Adrenal gland (tissue), 12 donors: ENCODE results near the gene CASTOR1. TPM values are rescaled to one million over a fixed set of nuclear protein-coding genes. Genes with fewer than 3 reads are reported as not detected.
A peak's percentile ranks its signal among the peaks of the same experiment; 100 is the strongest.

ENCODE experiments used
- DNase-seq, 7 donors: peaks; one replicate each; pipeline ENCODE4 v3.0.0-alpha.2; 2019 to 2020
- H3K27ac ChIP-seq, 5 donors: fragments of 200-600 bp; sonication (generic) in 4 of 5; 1 replicate in 3 of 5; 2 replicates in 2 of 5; pipeline versions ENCODE4 v1.5.1 to v1.8.0; 2016 to 2020; ENCODE audit warnings: mild to moderate bottlenecking in 1 of 5
- H3K27me3 ChIP-seq: fragments of 200-600 bp; 2 replicates; pipeline ENCODE4 v1.8.0; 2021
- H3K36me3 ChIP-seq, 2 donors: fragments of 200-600 bp; replicated peaks in 1 of 2; 1 replicate in 1 of 2; 2 replicates in 1 of 2; pipeline versions ENCODE4 v1.5.1 to v1.8.0; 2018 to 2022
- H3K4me1 ChIP-seq, 2 donors: fragments of 200-600 bp; replicated peaks in 1 of 2; 1 replicate in 1 of 2; 2 replicates in 1 of 2; pipeline versions ENCODE4 v1.5.1 to v1.8.0; 2018 to 2021
- H3K4me3 ChIP-seq, 4 donors: fragments of 200-600 bp; sonication (generic) in 3 of 4; one replicate each; pipeline ENCODE4 v1.5.1; 2016 to 2018
- H3K9me3 ChIP-seq, 3 donors: fragments of 200-600 bp; sonication (generic) in 1 of 3; replicated peaks in 1 of 3; 1 replicate in 2 of 3; 2 replicates in 1 of 3; pipeline versions ENCODE4 v1.5.1 to v1.8.0; 2016 to 2021
- CTCF ChIP-seq, 6 experiments: fragments of 450-650 bp in 4 of 6; fragments of 200-600 bp in 2 of 6; sonication (generic) in 1 of 6; IDR thresholded peaks; 1 replicate in 5 of 6; 2 replicates in 1 of 6; pipeline versions ENCODE4 v1.5.1 to v1.8.0; 2016 to 2021; ENCODE audit warnings: antibody characterized with exemption in 6 of 6, mild to moderate bottlenecking in 2 of 6, moderate library complexity in 1 of 6
- POLR2A ChIP-seq, 2 donors: fragments of 450-650 bp; IDR thresholded peaks; one replicate each; pipeline ENCODE4 v1.6.1; 2017; ENCODE audit warnings: antibody characterized with exemption in 2 of 2, mild to moderate bottlenecking in 2 of 2, moderate library complexity in 1 of 2
- WGBS, 4 donors: extraction: QIAGEN DNeasy Blood & Tissue Kit in 2 of 4; methylation state at CpG; one replicate each; pipeline versions ENCODE4 v1.1.5 to v1.1.7; 2013 to 2017; 5-methylcytosine and 5-hydroxymethylcytosine counted together
- intact Hi-C, 2 donors: fragments of 100-400 bp; cut with DNase I; formaldehyde crosslinking; loops; one replicate each; pipeline versions ENCODE4 v1.14.1 to v1.15.0; 2022 to 2023
- polyA plus RNA-seq, 3 donors: library from polyadenylated mRNA; stranded (reverse); fragments of 200-250 nt in 2 of 3; fragments of 350-450 nt in 1 of 3; fragmentation: Illumina TruSeq in 1 of 3; extraction: RNeasy Lipid Tissue Mini Kit (QIAGEN cat#74804) in 1 of 3; gene quantifications; one replicate each; pipeline ENCODE4 v1.2.3, GENCODE V29; 2013 to 2014
- total RNA-seq, 9 donors: library from RNA; depleted of rRNA in 4 of 9; stranded (reverse); fragments of >200 nt in 4 of 9; fragments of 120-200 nt in 1 of 9; fragmentation: NEBNext Ultra II Directional in 1 of 9; extraction: Animal tissue kit (Norgen Biotek cat#: 25700) in 1 of 9; gene quantifications; one replicate each; pipeline versions ENCODE4 v1.1.0 to v1.2.4, GENCODE V29; 2013 to 2023
- donor health status: healthy with polysubstance abuse.
- donor health status: Bipolar disorder and iron deficiency.
- donor health status: DM: yes; HTN: yes; CAD: no.
- donor health status: DM: no; HTN: no; CAD: no.
- donor health status: DM: no; HTN: no; CAD: no.
- donor health status: DM: yes; HTN: yes; CAD: no.

Gene CASTOR1
- total and polyA plus RNA-seq, 12 donors: 2.4 to 20.1 (median 15.0) TPM

- peak overlapping the region in 1 of 5 donors; percentile 87 for H3K27ac ChIP-seq
- H3K9me3 ChIP-seq: no peaks in the 10 kb centered on the region
- no peak for DNase-seq
- TF ChIP-seq CTCF (IDR thresholded peaks at IDR 0.05): no peak
- no peak for TF ChIP-seq POLR2A (IDR thresholded peaks at IDR 0.05)
- intact Hi-C loops: no loop called here
- WGBS, 4 donors: 82 to 100% (median 86%) methylated on average over 2 to 9 of the region's 9 CpGs
- H3K36me3 ChIP-seq: no peaks in the 10 kb centered on the region
- H3K27me3 ChIP-seq: no peaks in the 10 kb centered on the region
- H3K4me1 ChIP-seq: peaks cover 0 to 9% of the 10 kb centered on the region in 2 donors
- H3K4me3 ChIP-seq: no peak overlapping the region
Observed at GRCh38 chr22:30265131-30265720, 24.1 kb downstream of the CASTOR1 start.

GRCh38 chr22:30263883-30264282, 25.4 kb downstream of the CASTOR1 start:
- H3K4me1 ChIP-seq: peaks cover 0 to 9% of the 10 kb centered on the region in 2 donors
- H3K4me3 ChIP-seq: no peak overlapping the region
- no peaks in the 10 kb centered on the region for H3K9me3 ChIP-seq
- TF ChIP-seq POLR2A (IDR thresholded peaks at IDR 0.05) (no peak), CTCF (IDR thresholded peaks at IDR 0.05) (no peak)
- no peaks in the 10 kb centered on the region for H3K36me3 ChIP-seq
- no peak for DNase-seq
- intact Hi-C loops: loop anchor here (5.0 kb wide), 2 partner anchors 123 to 218 kb away; partner anchors contain the start of gene RNF215 (in 2 of the 2)
- 80 to 89% (median 87%) methylated on average over 1 to 17 of the region's 17 CpGs for WGBS, 4 donors
- H3K27me3 ChIP-seq: no peaks in the 10 kb centered on the region
- H3K27ac ChIP-seq: no peak overlapping the region

GRCh38 chr22:30262917-30263741, 26.2 kb downstream of the CASTOR1 start:
- H3K4me3 ChIP-seq: peak overlapping the region in 1 of 4 donors; percentile 30
- H3K4me1 ChIP-seq: peaks cover 0 to 9% of the 10 kb centered on the region in 2 donors
- no peaks in the 10 kb centered on the region for H3K27me3 ChIP-seq
- no peaks in the 10 kb centered on the region for H3K36me3 ChIP-seq
- peak; percentile 92 to 100 (median 98) for TF ChIP-seq CTCF (IDR thresholded peaks at IDR 0.05)
- TF ChIP-seq POLR2A (IDR thresholded peaks at IDR 0.05): no peak
- 8 to 22% (median 20%) methylated on average over 15 to 27 of the region's 27 CpGs for WGBS, 4 donors
- H3K27ac ChIP-seq: no peak overlapping the region
- intact Hi-C loops: loop anchor here (5.0 kb wide), 2 partner anchors 124 to 219 kb away; partner anchors contain the start of gene RNF215 (in 2 of the 2)
- peak; percentile 63 to 83 (median 77) for DNase-seq
- H3K9me3 ChIP-seq: no peaks in the 10 kb centered on the region

- no peaks in the 10 kb centered on the region for H3K36me3 ChIP-seq
- peaks cover 0 to 9% of the 10 kb centered on the region in 2 donors for H3K4me1 ChIP-seq
- intact Hi-C loops: loop anchor here (5.0 kb wide), 2 partner anchors 125 to 220 kb away; partner anchors contain the start of gene RNF215 (in 2 of the 2)
- TF ChIP-seq CTCF (IDR thresholded peaks at IDR 0.05) (no peak), POLR2A (IDR thresholded peaks at IDR 0.05) (no peak)
- no peak overlapping the region for H3K27ac ChIP-seq
- H3K9me3 ChIP-seq: no peaks in the 10 kb centered on the region
- H3K4me3 ChIP-seq: no peak overlapping the region
- DNase-seq: no peak
- 71 to 84% (median 75%) methylated on average over 4 of the region's 4 CpGs for WGBS, 4 donors
- H3K27me3 ChIP-seq: no peaks in the 10 kb centered on the region
Observed at GRCh38 chr22:30262112-30262511, 27.2 kb downstream of the CASTOR1 start.
